NCI-H524 treated with DMSO at 0.1 percent for 48 hours (cell line): ENCODE results near the gene DNM3.

Experiments
- DNase-seq: peaks from one replicate; lab custom pipeline; 2025; lab: John Stamatoyannopoulos, UW

The DNM3 gene

GRCh38 chr1:171871848-171872247 lies 30.6 kb downstream of the DNM3 start:
- no peak for DNase-seq

GRCh38 chr1:171872430-171872829 lies 31.1 kb downstream of the DNM3 start:
- DNase-seq: no peak

GRCh38 chr1:171873664-171874063 lies 32.4 kb downstream of the DNM3 start:
- no peak for DNase-seq

GRCh38 chr1:171877701-171878100 lies 36.4 kb downstream of the DNM3 start:
- no peak for DNase-seq

GRCh38 chr1:171879556-171879955 lies 38.3 kb downstream of the DNM3 start:
- DNase-seq: no peak

- DNase-seq: no peak
These were observed 40.1 kb downstream of the DNM3 start for GRCh38 chr1:171881442-171881841.

- no peak for DNase-seq
These were observed 42.6 kb downstream of the DNM3 start for GRCh38 chr1:171883849-171884248.

- no peak for DNase-seq
These were observed 43.2 kb downstream of the DNM3 start for GRCh38 chr1:171884475-171884874.

GRCh38 chr1:171890131-171890530 lies 48.8 kb downstream of the DNM3 start:
- DNase-seq: no peak

GRCh38 chr1:171896936-171897703 lies 55.8 kb downstream of the DNM3 start:
- no peak for DNase-seq

GRCh38 chr1:171898941-171899340 lies 57.6 kb downstream of the DNM3 start:
- DNase-seq: no peak

GRCh38 chr1:171899838-171900237 lies 58.5 kb downstream of the DNM3 start:
- no peak for DNase-seq

- no peak for DNase-seq
These were observed 59.9 kb downstream of the DNM3 start for GRCh38 chr1:171901245-171901644.

GRCh38 chr1:171902527-171902926 lies 61.2 kb downstream of the DNM3 start:
- no peak for DNase-seq

- no peak for DNase-seq
These were observed 63.6 kb downstream of the DNM3 start for GRCh38 chr1:171904778-171905450.

GRCh38 chr1:171909711-171910110 lies 68.4 kb downstream of the DNM3 start:
- DNase-seq: no peak

- no peak for DNase-seq
These were observed 69.5 kb downstream of the DNM3 start for GRCh38 chr1:171910786-171911185.

- no peak for DNase-seq
These were observed 70.2 kb downstream of the DNM3 start for GRCh38 chr1:171911506-171911905.

GRCh38 chr1:171912509-171913175 lies 71.3 kb downstream of the DNM3 start:
- DNase-seq: no peak

- no peak for DNase-seq
These were observed 72.1 kb downstream of the DNM3 start for GRCh38 chr1:171913385-171913784.

- DNase-seq: no peak
These were observed 75.0 kb downstream of the DNM3 start for GRCh38 chr1:171916315-171916771.

GRCh38 chr1:171917331-171917730 lies 76.0 kb downstream of the DNM3 start:
- DNase-seq: no peak
